Stimulated activated CD4-positive, alpha-beta T cell treated with anti-CD3 and anti-CD28 coated beads, Interleukin-12 subunit alpha, Interleukin-12 subunit beta, amount 100 ng/mL, for 4 hours (primary cell): ENCODE data around the gene SUZ12.
"Not testable (repeated sequence)": the region's sequence is repeated elsewhere in the genome, so short reads cannot be mapped to it uniquely, and the experiment has no call there.

ENCODE experiments used
- DNase-seq: peaks from one replicate; pipeline ENCODE4 v3.0.0-alpha.2; 2020

SUZ12 gene

DNA sequence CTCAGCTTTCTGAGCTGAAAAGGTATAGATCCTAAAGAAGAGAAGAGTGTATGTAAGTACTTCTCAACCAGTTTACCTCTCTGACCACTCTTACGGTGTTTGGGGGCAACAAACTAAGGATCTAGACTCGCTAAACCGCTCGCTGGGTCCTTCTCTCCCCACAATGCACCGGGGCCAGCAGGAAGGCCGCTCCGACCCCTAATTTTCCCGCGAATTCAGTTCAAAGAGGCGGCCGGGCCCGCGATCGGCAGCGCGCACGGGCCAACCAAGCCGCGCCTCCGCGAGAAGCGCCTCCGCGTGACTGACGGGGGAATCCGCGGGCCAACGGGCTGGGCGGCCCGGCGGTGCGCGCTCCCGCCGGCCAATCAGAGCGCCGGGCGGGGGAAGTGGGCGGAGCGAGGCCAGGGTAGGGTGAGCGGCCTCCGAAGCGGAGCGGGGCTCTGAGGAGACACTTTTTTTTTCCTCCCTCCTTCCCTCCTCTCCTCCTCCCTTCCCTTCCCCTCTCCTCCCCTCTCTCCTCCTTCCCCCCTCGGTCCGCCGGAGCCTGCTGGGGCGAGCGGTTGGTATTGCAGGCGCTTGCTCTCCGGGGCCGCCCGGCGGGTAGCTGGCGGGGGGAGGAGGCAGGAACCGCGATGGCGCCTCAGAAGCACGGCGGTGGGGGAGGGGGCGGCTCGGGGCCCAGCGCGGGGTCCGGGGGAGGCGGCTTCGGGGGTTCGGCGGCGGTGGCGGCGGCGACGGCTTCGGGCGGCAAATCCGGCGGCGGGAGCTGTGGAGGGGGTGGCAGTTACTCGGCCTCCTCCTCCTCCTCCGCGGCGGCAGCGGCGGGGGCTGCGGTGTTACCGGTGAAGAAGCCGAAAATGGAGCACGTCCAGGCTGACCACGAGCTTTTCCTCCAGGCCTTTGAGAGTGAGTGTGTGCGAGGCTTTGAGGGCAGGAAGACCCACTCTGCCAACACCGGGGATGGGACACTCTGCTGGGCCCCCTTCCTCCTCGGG is at the start of gene SUZ12:
TSS of gene SUZ12 (plus strand) at position 393 of the 995 bp plus-strand sequence. CDS start at position 633, 240 bp downstream.
- peak; percentile 81 for DNase-seq

- no peak for DNase-seq
Measured at GRCh38 chr17:31888124-31888523, 48.7 kb upstream of the SUZ12 start.

GRCh38 chr17:31900877-31901276 is 35.9 kb upstream of the SUZ12 start:
- no peak for DNase-seq

DNA sequence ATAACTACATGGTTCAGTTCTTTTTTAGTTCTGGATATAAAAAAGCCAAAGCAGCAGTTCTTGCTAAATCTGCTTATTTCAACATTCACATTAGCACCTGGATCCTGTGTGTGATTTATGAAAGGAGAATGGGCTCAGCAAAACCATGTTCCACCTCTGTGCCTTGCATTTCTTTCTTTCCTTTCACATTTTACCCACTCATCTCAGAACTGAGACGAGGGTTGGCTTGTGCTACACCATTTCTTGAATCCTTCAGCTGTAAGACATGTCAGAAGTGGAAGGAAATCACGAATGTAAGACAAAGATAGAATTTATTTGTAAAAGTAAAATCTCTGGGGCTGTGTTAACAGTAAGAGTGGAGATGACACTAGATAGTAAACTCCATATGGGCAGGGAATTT is 34.1 kb upstream of the SUZ12 start:
- no peak for DNase-seq

- DNase-seq = no peak
Measured at GRCh38 chr17:31903401-31903800, 33.4 kb upstream of the SUZ12 start.

DNA sequence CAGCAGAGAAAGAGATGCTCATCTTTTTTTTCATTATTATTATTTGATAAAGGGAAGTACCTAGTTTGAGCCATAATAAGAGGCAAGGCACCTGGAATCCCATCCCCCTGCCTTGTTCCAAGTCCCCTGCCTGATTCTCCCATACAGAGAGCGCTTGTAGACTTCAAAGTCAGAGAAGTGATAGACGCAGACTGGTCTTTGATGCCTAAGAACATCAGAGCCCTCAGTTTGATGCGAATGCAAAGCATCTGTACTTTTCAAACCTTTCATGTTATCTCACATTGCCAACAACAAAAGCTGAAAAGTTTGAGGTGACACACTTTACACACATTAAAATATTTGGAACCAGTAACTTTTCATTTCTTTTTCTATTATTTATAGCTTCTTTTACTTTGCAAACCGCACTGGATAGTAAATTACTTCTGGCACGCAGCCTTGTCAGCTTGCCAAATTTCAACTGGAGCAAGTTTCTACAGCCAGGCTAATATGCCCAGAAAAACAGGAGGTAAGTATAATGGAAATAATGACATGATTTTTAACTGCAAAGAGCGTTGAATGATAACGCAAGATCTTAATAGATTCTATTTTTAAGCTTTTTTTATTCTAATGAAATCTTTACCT is 29.4 kb upstream of the SUZ12 start:
- no peak for DNase-seq

- DNase-seq = no peak
Measured at GRCh38 chr17:31908386-31908785, 28.4 kb upstream of the SUZ12 start.

GRCh38 chr17:31912705-31913104 is 24.1 kb upstream of the SUZ12 start:
- DNase-seq = not testable (repeated sequence)

- DNase-seq = no peak
Measured at GRCh38 chr17:31915456-31916100, 21.2 kb upstream of the SUZ12 start.

DNA sequence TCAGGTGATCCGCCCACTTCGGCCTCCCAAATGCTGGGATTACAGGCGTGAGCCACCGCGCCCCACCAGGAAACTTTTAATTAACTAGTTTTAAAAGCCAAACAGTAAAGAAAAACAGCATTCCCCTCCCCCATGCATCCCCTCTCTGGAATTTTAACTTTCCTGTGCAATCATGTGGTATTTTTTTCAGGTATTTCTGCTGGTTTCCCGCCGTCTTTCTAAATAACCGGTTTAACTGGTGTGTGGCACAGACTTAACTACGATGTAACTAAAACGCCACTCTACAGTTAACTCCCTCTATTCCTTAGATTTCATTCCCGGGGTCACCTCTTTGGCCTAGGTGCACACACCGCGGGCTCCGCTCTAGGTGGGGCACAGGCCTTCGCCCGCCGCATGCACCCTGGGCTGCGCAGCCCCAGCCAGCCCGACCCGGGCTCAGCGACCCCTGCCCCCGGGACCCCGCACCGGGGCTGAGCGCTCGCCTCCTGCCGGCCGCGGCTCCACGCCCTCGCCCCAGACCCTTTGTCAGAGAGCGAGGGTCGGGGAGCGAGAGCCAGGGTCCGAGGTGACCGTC is 20.2 kb upstream of the SUZ12 start:
- no peak for DNase-seq

GRCh38 chr17:31917065-31917529 is 19.7 kb upstream of the SUZ12 start:
- no peak for DNase-seq

DNA sequence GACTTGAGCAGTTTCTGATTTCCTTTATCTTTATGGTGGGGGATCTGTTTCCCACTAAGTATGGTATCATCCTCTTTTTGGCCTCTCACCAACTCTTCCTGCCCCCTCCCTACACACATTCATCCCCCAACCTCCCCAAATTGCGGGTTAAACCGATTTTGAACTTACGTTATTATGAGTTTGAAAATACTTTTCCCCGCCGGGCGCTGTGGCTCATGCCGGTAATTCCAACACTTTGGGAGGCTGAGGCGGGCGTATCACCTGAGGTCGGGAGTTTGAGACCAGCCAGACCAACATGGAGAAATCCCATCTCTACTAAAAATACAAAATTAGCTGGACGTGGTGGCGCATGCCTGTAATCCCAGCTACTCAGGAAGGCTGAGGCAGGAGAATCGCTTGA is 19.1 kb upstream of the SUZ12 start:
- not testable (repeated sequence) for DNase-seq

- DNase-seq = no peak
Measured at GRCh38 chr17:31918701-31919128, 18.1 kb upstream of the SUZ12 start.

DNA sequence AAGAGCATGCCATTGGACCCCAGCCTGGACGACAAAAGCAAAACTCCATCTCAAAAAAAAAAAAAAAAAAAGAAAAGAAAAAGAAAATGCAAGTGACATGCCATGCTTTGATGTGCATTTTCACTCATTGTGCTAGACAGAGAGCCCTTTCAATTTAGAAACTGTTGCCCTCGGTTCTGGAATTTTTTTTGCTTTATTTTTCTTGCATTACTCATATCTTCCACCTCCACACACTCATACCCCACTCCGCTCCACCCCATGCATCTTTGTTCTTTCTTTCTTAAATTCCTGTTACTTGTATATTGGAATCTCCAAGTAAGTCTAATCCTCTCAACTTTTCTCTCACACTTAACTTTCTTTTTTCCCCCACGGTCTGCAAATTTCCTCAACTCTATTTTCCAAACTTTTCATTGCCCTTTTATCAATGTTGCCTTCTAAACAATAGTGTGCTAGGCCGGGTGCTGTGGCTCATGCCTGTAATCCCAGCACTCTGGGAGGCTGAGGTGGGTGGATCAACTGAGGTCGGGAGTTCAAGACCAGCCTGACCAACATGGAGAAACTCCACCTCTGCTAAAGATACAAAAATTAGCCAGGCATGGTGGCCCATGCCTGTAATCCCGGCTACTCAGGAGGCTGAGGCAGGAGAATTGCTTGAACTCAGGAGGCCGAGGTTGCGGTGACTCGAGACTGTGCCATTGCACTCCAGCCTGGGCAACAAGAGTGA is 16.8 kb upstream of the SUZ12 start:
- DNase-seq = peak; percentile 13

DNA sequence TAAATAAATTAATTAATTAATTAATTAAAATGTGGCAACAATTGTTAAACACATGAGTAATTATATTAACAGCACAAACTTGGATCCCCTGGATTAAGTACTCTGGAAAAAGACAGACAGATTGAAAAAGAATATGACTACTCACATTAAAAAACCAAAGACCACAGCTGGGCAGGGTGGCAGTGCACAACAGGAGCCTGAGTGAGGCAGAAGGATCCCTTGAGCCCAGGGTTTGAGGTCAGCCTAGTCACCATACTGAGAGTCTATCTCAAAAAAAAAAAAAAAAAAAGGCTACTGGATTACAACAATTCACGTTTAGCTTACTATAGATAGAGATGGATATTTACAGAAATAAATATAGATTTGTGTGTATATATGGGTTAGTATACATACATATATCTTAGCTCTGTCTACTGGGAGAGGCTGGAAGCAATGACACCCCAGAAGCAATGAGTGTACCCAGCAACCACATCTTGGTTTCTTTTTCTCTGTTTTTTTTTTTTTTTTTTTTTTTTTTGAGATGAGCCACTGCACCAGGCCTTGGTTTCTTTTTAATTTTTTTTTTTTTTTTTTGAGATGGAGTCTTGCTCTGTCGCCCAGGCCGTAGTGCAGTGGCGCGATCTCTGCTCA is 10.6 kb upstream of the SUZ12 start:
- DNase-seq = no peak

- no peak for DNase-seq
Measured at GRCh38 chr17:31931756-31932155, 5.1 kb upstream of the SUZ12 start.

DNA sequence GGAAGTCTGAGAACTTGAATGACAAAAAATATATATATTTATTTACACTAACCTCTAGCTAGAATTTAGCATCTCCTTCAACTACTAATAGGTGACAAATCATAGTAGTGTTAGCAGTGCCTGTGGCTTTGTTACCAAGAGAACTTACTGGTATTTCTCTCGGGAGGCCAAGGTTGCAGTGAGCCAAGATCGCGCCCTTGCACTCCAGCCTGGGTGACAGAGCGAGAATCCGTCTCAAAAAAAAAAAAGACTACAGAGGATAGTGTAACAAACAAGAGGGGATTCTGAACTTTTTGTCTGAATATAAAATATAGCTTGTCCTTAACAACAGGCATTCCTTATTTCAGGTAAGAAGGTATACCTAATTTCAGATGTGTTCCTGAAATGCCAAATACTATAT is 1.3 kb upstream of the SUZ12 start:
- no peak for DNase-seq

- DNase-seq = not testable (repeated sequence)
Measured at GRCh38 chr17:31937926-31938641, 1.3 kb downstream of the SUZ12 start.

DNA sequence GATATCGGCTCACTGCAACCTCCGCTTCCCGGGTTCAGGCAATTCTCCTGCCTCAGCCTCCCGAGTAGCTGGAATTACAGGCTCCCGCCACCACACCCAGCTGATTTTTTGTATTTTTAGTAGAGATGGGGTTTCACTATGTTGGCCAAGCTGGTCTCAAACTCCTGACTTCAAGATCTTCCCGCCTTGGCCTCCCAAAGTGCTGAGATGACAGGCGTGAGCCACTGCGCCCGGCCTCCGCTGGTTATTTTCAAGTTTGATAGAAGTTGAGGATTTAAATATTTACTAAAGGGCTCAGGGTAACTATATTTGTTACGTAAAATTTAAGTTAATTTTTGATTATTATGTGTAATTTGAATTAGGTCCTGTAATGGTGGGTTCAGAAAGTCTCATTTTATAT is 5.1 kb downstream of the SUZ12 start:
- not testable (repeated sequence) for DNase-seq

DNA sequence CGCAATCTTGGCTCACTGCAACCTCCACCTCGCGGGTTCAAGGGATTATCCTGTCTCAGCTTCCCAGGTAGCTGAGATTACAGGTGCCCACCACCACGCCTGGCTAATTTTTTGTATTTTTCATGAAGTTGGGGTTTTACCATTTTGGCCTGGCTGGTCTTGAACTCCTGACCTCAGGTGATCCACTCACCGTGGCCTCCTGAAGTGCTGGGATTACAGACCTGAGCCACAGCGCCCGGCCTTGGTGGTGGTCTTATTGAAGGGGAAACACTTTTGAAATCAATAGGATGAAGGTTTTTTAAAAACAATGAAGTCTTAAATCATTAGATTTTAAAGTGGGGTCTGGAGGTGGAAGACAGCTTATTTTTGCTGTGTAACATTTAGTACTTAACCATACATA is 5.6 kb downstream of the SUZ12 start:
- not testable (repeated sequence) for DNase-seq

DNA sequence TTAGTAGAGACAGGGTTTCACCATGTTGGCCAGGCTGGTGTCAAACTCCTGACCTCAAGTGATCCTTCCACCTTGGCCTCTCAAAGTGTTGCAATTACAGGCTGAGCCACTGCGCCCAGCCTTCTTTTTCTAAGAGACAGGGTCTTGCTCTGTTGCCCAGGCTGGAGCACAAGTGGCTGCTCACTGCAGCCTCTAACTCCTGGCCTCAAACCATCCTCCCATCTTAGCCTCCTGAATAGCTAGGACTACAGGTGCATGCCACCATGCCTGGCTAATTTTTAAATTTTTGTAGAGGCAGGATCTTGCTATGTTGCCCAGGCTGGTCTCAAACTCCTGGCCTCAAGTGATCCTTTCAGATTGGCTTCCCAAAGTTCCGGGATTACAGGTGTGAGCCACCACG is 15.1 kb downstream of the SUZ12 start:
- not testable (repeated sequence) for DNase-seq
